NK-92 (cell line): ENCODE results near the gene STAC2.

Source experiments
- DNase-seq: peaks from one replicate; lab custom pipeline; 2025; ENCODE audit not compliant: unreplicated experiment; lab: John Stamatoyannopoulos, UW

STAC2 gene

GRCh38 chr17:39235555-39236449 lies 10.1 kb upstream of the STAC2 start:
- no peak for DNase-seq

GRCh38 chr17:39231591-39232551 lies 6.1 kb upstream of the STAC2 start:
- DNase-seq: no peak

GRCh38 chr17:39231091-39231561 lies 5.4 kb upstream of the STAC2 start:
- no peak for DNase-seq

GRCh38 chr17:39230361-39230760 lies 4.6 kb upstream of the STAC2 start:
- DNase-seq: no peak

GRCh38 chr17:39229274-39229913 lies 3.6 kb upstream of the STAC2 start:
- DNase-seq: no peak

- no peak for DNase-seq
Measured at GRCh38 chr17:39227364-39227919, 1.7 kb upstream of the STAC2 start.

- no peak for DNase-seq
Measured at GRCh38 chr17:39225959-39226683, 376 bp upstream of the STAC2 start.

- DNase-seq: no peak
Measured at GRCh38 chr17:39224778-39225307, 902 bp downstream of the STAC2 start.

GRCh38 chr17:39223907-39224777 lies 1.6 kb downstream of the STAC2 start:
- no peak for DNase-seq

GRCh38 chr17:39222866-39223834 lies 2.6 kb downstream of the STAC2 start:
- no peak for DNase-seq

- no peak for DNase-seq
Measured at GRCh38 chr17:39222151-39222550, 3.6 kb downstream of the STAC2 start.

GRCh38 chr17:39221572-39221971 lies 4.2 kb downstream of the STAC2 start:
- DNase-seq: no peak

GRCh38 chr17:39219647-39220154 lies 6.0 kb downstream of the STAC2 start:
- no peak for DNase-seq

- DNase-seq: no peak
Measured at GRCh38 chr17:39218906-39219305, 6.8 kb downstream of the STAC2 start.

- no peak for DNase-seq
Measured at GRCh38 chr17:39217734-39218369, 7.9 kb downstream of the STAC2 start.

- no peak for DNase-seq
Measured at GRCh38 chr17:39213852-39214251, 11.9 kb downstream of the STAC2 start.

GRCh38 chr17:39212841-39213480 lies 12.8 kb downstream of the STAC2 start:
- DNase-seq: no peak
